Smooth muscle cell of the brain vasculature (primary cell): Measurements from ENCODE around the gene TRIM71.
"Not testable (repeated sequence)": the region's sequence is repeated elsewhere in the genome, so short reads cannot be mapped to it uniquely, and the experiment has no call there.

Source experiments
- DNase-seq: peaks from one replicate; pipeline ENCODE4 v3.0.0-alpha.2; 2012; ENCODE audit warnings: low read depth, low spot score

TRIM71 gene

DNA sequence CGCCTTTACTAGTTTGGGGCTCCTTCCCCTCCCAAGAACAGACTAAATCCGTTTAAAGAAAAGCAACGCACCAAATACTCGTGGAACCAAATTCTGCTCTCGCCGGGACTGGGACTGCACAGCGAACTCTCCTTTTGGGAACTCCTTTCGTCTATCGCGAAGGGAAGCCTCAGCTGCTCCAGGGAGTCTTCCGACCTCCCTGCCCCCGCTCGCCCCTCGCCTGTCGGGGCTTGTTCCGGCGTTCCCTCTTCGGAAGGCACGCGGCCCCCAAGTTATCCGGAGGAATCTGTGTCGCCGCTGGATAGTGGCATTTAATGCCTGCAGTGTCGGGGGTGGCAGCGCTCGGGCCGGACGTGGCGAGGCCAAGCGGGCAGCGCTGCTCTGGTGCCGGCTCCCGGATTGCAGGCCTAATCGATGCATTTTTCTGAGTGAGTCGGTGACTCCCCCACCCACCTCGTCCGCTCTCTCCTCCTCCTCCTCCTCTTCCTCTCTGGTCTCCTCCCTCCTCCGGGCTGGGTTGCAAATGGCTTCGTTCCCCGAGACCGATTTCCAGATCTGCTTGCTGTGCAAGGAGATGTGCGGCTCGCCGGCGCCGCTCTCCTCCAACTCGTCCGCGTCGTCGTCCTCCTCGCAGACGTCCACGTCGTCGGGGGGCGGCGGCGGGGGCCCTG, at the start of gene TRIM71:
TRIM71 (plus strand) TSS at position 440 of the 671 bp plus-strand sequence; CDS start at position 524, 84 bp downstream.
- no peak for DNase-seq

DNA sequence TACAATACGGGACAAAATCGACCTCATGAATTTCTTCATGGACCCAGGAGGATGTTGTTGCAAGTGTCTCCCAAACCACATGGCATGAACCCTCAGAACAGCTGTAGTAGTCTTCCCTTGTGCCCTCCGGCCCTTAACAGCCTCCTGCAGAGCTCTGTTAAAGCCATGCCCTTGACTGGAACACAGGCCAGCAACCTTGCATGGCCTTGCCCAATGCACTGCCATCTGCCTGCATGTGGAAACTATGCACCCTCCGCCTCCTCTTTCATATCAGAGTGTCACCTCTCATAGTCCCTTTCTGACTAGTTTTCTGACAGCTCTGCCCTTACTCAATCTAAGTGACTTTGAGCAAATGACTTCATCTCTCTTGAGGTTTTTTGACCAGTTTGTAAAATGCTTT, 39.4 kb upstream of the TRIM71 start:
- DNase-seq, result no peak

DNA sequence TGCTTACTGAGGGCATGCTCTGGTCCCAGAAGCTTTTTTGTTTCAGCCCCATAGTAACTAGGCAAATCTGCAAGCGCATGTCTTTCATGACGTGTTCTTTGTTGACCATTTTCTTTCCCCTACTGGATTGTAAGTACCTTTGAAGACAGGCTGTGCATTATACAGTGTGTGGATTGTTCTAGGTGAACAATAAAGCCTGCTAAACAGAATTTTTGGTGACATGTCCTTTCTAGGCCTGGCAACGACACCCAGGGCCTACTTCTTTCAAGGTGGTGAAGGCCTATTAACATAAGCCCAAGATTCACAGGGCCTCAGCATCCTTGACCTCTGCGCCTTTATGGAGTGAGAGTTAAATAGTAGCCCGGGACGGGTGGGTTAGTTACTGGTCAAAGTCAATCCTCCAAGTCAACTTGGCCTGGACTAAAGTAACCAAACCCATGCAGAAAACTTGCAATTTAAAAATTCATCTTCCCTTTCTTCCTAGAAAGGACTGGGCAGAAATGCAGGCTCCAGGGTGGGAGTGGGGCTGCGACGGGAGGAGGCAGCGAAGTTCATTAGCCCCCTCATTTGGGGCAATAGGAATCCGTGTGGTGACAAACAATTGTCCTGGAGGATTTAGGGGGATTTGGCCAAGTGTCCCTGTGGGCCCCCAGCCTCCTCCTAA, 37.6 kb upstream of the TRIM71 start:
- no peak for DNase-seq

DNA sequence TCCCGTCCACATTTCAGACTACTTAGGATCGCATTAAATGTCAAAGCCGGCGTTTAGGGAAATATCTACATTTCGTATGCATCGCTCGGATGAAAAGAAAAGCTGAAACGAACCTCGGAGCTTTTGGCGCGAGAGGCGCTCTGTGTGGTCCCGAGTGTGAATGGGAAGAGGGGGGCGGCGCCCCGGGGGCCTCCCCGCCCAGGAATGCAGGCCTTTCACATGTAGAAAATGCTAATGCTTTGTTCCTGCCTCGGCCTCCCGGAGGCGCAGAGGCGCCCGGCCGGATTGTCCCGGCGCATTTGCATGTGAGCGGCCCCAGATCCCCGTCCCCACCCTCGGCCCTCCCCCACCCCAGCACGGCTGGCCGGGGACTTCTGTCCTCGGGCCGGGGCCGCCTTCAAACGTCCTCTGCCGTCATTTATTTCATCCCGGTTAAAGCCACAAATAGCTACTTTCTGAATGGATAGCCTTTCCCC, 37.0 kb upstream of the TRIM71 start:
- peak; percentile 3 for DNase-seq

DNA sequence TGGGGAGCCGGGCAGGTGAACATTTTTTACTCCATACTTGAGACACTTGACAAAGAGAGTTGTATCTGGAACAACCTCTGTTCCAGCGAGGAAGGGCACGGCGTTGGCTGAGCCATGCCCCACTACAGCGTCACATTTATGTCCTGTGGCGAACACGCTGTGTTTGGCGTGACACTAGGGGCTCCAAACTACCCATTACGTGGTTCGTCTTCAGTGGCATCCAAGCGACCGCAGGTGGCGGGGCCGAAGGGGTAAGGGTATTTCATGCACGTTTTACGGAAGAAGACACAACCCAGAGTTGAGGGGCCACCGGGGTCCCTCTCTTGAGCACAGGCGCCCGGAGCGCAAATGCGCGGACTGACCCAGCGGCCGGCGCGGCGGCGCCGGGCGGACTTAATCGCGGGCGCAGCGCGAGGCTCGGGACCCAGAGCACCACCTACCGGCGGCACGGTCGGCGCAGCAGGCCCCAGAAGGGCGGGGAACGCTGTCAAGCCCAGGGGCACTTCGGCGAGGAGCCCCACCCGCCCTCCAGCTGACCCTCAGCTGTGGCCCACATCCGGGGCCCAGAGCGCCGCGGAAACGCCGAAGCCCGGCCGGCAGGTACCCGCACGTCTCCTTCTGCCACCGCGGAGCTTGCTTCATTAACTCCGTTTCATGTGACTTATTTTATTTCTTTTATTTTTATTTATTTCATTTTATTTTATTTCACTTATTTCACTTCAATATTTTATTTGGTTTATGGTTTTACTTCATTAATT, 36.4 kb upstream of the TRIM71 start:
- peak; percentile 35 for DNase-seq

DNA sequence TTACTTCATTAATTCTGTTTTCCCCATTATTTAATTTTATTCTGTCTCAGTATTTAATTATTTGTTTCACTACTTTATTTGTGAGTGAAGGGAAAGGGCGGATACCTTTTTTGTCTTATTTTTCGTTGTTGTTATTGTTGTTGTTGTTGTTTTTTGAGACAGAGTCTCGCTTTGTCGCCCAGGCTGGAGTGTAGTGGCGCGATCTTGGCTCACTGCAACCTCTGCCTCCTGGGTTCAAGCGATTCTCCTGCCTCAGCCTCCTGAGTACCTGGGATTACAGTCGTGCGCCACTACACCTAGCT, 35.9 kb upstream of the TRIM71 start:
- not testable (repeated sequence) for DNase-seq

DNA sequence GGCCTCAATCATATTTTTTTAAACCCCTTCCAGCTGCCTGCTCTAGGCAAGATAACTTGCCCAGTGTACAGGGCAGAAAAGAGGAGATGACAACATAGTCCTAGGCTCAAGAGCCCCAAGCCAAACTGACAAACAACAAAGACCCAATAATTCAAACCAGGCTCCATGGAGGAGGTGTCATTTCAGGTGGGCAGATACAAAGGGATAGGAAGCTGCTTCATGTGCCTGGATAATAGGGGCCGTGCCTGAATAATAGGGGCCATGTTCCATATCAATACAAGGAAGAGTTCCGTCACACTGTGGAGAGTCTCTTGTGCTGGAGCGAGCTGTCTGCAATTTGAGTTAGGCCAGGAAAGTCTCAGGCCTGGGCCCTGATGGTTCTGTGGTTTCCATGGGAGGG, 35.4 kb upstream of the TRIM71 start:
- no peak for DNase-seq

DNA sequence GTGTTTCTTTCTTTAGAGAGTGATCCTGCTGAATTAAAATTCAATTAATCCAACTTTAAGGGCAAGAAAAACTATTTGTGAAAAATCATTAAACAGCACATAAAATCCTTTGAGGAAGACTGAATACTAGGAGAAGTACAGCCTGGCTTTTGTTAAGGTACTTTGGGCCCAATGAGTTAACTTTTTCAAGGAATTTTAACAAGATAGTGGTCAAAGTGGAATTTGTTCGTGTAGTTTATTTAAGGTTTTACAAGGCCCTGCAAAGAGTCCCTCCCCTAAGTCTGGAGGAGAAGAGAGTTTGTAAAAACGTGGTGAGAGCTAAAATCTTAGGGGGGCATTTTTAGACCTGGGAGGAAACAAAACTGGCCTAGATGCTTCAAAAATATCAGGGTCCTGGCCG, 26.0 kb upstream of the TRIM71 start:
- DNase-seq, result no peak

DNA sequence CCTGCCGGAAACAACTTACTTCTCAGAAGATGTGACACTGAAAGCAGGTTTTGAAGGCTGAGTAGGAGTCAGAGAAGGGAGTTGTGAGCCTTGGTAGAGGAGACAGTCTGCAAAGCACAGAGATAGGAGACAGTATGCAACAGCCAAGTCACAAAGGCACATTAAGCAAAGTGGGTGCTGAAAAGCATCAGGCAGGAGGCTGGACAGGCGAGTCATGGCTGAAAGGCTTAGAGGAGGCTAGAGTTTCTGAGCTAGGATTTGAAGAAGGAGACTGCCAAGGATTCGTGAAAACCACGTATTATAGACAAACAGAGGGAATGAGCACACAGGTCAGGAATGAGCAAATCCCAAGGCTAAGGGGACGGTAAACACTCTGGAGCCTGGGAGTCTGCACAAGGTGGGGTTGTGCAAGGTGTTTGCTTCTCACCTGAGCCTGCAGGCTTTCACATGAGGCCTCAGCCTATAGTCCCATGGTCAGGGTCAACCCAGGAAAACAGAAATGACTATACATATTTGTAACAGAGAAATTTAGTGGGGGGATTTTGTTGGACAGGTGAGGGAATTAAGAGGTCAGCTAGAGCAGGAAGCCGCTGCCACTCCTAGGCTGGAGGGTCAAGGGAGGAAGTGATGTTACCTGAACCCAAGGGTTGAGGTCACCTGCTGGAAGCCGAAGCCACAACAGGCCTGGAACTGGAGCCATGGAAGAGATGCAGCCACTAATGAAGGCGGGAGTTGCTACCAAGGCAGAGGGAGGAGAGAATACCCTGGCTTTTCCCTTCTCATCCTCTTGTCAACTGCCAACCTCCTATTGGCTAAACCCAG, 23.1 kb upstream of the TRIM71 start:
- no peak for DNase-seq

DNA sequence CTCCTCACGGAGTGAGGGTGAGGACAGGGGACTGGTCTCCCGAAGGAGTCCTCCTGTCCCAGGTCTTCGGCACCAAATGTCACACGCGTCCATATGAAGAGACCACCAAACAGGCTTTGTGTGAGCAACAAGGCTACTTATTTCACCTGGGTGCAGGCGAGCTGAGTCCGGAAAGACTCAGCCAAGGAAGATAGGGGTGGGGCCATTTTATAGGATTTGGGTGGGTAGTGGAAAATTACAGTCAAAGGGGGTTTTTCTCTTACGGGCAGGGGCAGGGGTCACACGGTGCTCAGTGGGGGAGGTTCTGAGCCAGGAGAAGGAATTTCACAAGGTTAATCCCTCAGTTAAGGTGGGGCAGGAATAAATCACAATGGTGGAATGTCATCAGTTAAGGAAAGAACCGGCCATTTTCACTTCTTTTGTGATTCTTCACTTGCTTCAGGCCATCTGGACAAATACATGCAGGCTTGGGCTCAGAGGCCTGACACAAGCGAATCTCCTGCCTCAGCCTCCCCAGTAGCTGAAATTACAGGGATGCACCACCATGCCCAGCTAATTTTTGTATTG, 21.3 kb upstream of the TRIM71 start:
- DNase-seq, result not testable (repeated sequence)

DNA sequence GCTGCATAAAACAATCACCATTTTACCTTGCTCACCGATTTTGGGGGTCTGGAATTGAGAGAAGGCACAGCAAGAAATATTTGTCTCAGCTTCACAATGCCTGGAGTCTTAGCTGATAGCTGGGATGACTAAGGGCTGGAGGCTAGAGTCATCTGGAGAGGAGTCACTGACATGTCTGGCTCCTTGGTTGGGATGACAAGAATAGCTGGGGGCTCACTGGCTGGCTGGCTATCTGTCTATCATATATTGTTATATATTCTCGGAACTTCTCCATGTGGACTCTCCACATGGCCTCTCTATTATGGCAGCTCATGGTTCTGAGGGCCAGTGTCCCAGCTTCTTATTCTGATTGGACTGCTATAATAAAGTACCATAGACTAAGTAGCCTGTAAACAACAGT, 20.0 kb upstream of the TRIM71 start:
- no peak for DNase-seq

DNA sequence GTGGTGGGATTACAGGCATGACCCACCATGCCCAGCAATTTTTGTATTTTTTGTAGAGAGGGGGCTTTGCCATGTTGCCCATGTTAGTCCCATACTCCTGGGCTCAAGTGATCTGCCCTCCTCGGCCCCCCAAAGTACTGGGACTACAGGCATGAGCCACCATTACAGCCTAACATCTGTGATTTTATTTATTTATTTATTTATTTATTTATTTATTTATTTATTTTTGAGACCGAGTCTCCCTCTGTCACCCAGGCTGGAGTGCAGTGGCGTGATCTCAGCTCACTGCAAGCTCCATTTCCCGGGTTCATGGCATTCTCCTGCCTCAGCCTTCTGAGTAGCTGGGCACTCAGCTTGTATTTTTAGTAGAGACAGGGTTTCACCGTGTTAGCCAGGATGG, 16.4 kb upstream of the TRIM71 start:
- not testable (repeated sequence) for DNase-seq

DNA sequence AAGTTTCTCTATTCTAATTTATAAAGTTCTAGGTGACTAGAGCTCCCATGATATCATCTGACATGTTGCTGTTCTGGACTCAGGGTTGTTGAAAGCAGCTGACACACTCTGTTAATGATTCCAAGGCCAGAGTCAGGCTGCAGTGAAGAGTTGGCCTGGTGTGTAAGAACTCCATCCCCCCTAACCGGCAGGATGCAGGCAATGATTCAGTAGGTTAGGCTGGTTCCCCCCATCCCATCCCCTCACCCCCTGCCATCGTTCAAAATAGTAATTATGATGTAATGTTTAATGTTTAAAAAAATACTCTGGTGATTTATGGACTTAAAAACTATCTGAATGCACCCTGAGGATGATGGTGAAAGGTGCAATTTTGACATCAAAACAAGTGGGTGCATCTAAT, 4.6 kb upstream of the TRIM71 start:
- DNase-seq, result no peak

DNA sequence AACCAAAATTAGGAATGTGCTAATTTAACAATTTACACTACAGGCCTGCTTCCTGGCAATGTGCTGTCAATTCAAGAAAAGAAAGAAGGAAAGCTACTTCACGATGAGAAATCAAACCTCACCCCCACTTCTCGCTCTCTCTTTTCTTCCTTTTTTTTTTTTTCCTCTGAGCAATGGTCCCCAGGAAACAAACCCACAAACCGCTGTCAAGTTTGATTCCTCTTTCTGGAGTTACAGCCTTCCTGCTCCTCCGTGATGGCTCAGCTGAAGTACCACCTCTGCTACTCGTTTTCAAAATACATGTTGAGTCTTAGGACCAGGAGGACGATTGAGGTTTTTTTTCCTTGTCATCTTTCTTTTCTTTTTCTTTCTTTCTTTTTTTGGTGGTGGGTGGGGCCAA, 3.4 kb upstream of the TRIM71 start:
- DNase-seq, result no peak

DNA sequence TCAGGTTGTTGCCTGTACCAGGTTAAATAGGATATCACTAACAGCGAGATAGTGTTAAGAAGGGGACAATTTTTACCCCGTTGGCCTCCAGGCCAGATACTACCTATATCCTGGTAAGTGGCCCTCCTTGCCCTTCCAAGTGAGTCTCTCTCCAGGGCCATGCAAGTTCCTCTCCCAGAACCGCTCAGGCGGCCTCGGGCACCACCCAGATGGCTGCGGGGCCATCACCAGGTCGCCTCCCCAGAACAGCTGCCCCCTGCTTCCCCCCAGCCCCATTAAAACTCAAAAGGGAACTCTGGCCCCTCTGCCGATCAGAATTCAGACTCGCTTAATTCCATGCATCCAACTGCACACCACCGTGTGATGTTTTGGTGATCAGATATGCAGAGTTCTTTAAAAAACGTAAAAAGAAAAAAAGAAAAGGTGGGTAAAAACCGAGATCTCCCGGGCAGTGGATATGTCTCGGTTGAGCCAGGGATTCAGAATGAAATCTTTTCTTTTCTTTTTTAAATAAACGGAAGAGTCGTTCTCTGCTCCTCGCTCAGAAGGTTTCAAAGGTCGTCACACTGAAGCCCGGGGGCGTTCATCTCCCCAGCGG, 1.9 kb upstream of the TRIM71 start:
- DNase-seq, result no peak

DNA sequence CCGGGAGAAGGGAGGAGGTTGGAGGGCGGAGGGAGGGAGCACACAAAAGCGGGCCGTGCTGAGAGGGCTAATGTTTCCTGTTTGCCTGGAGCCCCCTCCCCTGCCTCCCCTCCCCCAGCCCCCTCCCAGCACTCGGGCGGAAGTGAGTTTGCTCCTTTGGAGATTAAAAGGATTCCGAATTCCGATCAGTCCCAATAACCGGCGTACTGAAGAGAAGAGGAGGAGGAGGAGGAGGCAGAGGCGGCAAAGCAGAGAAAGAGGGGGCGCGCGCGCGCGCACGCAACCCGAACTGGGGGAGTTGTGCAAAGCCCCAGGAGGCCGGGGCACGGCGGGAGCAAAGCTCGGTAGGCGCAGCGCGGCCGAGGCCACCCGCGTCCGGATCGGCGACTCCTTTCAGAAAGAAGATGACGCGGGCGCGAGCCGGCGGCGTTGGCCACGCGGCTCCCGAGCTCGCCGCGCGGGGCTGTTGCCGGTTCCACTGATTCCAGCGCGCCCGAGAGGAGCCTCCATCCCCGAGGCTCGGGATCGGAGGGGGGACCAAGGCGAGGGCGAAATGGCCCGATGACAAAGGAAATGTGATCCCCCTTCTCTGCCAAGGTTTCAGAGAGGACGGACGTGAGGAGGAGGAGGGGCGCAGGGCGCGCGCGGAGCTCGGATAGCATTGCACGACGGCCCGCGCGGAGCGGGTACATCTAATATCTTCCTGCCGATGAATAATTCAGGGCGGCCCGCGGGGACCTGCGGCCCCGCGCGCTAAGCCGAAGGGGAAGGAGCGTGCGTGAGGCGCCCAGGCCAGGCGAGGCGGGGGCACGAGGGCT, 1.1 kb upstream of the TRIM71 start:
- DNase-seq, result no peak

DNA sequence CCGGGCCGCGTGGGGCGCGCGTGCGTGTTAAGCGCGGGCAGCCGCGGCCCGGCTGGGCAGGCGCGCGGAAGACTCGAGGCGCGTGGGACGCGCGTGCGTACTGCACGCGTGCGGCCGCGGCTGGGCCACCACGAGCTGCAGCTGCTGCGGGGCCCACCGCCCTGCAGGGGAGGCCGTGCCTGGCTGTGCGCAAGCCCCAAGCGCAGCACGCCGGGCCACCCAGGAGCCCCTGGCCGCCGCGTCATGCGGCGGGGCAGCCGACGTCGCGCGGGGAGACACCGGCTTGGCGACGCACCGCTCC, 590 bp upstream of the TRIM71 start:
- no peak for DNase-seq

DNA sequence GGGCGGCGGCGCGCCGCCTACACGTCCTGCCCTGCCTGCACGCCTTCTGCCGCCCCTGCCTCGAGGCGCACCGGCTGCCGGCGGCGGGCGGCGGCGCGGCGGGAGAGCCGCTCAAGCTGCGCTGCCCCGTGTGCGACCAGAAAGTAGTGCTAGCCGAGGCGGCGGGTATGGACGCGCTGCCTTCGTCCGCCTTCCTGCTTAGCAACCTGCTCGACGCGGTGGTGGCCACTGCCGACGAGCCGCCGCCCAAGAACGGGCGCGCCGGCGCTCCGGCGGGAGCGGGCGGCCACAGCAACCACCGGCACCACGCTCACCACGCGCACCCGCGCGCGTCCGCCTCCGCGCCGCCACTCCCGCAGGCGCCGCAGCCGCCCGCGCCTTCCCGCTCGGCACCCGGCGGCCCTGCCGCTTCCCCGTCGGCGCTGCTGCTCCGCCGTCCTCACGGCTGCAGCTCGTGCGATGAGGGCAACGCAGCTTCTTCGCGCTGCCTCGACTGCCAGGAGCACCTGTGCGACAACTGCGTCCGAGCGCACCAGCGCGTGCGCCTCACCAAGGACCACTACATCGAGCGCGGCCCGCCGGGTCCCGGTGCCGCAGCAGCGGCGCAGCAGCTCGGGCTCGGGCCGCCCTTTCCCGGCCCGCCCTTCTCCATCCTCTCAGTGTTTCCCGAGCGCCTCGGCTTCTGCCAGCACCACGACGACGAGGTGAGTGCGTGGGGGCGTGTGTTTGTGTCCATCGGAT, 602 bp downstream of the TRIM71 start:
- no peak for DNase-seq

DNA sequence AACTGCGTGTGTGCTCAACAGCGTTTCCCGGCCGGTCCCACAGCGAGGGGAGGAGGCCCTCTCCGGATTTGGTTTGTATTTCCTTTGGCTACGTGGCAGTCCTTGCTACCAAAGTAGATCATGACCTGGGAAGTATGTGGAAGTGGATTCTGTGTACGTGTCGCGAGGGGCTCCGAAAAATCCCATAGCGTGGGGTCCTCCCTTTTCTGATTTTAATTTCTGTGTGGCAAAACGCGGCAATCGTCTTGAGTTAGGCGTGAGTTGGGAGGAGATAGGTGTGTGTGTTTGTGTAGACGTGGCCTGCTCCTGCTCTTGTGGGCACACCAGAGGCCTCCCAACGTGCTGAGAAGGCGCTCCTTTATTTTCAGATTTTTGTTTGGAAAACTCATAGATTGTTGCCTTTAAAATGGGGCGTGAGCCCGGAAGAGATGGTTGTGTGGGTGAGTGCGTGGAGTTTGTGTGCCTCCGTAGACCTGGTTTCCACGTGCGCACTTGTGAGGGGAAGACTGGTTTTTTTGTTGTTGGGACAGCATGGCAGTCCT, 1.2 kb downstream of the TRIM71 start:
- no peak for DNase-seq
